Natural killer cell treated with Interleukin-12 subunit alpha and Interleukin-12 subunit beta and Interleukin-15 and Interleukin-18, amount 100 ng/mL, for 72 hours (primary cell): Measurements from ENCODE around the gene HIC1. TPM values are rescaled to one million over a fixed set of nuclear protein-coding genes. Genes with fewer than 3 reads are reported as not detected.

Source experiments
- ATAC-seq, 2 donors: fragments of 150-1000 bp; cut with Tn5 transposase in 1 of 2; sonication (Bioruptor Pico), chemical (Tn5 transposase) in 1 of 2; 2 replicates each; pipeline ENCODE4 v1.10.0; 2021
- DNase-seq: peaks from one replicate; pipeline ENCODE4 v3.0.0; 2022; ENCODE audit warnings: low spot score
- H3K27ac Mint-ChIP-seq, 2 donors: 1 replicate in 1 of 2; 2 replicates in 1 of 2; pipeline ENCODE4 v1.8.0; 2022; ENCODE audit warnings: mixed read lengths in 2 of 2, mild to moderate bottlenecking in 1 of 2, moderate library complexity in 1 of 2
- H3K27me3 Mint-ChIP-seq, 2 donors: 1 replicate in 1 of 2; 2 replicates in 1 of 2; pipeline ENCODE4 v1.8.0; 2022; ENCODE audit warnings: mixed read lengths in 2 of 2
- H3K36me3 Mint-ChIP-seq: one replicate; pipeline ENCODE4 v1.8.0; 2022; ENCODE audit warnings: mixed read lengths
- H3K4me1 Mint-ChIP-seq, 2 donors: 1 replicate in 1 of 2; 2 replicates in 1 of 2; pipeline ENCODE4 v1.8.0; 2022; ENCODE audit warnings: low read depth in 2 of 2, mixed read lengths in 2 of 2, mild to moderate bottlenecking in 1 of 2
- H3K4me3 Mint-ChIP-seq: one replicate; pipeline ENCODE4 v1.8.0; 2022; ENCODE audit warnings: mixed read lengths
- H3K9me3 Mint-ChIP-seq: 2 replicates; pipeline ENCODE4 v1.8.0; 2022; ENCODE audit warnings: mixed read lengths
- total RNA-seq, 2 donors: library from RNA; stranded (reverse); gene quantifications; one replicate each; pipeline ENCODE4 v1.2.3, GENCODE V29; 2022

HIC1 gene
- total RNA-seq, 2 donors from 2014 or later = 24.8 to 56.7 TPM

- no peaks in the 10 kb centered on the region for H3K36me3 Mint-ChIP-seq
- no peak overlapping the region for H3K27ac Mint-ChIP-seq
- DNase-seq = no peak
- ATAC-seq = no peak
- peaks cover 16 to 33% of the 10 kb centered on the region in 2 donors for H3K27me3 Mint-ChIP-seq
- no peaks in the 10 kb centered on the region for H3K9me3 Mint-ChIP-seq
- no peaks in the 10 kb centered on the region for H3K4me1 Mint-ChIP-seq
- H3K4me3 Mint-ChIP-seq = no peak overlapping the region
Observed at GRCh38 chr17:2019723-2020122, 35.2 kb upstream of the HIC1 start.

DNA sequence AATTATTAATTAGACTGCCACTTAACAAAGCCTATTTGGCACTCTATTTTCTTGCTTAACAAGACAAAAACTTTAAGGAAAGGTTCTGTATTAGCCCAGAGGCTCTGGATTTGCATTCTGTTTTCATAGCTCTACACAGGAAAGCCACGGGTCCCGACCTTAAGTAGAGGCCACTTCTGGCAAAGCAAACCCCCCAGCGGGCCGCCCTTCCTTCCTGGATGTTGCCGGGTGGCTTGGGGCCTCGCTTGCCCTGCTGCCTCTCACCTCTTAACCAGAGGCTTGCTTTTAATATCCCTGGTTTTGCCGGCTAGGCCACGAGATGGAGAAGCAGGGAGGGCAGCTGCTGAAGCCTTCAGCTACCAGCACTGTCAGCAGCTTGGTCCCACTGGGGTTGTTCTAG, 34.2 kb upstream of the HIC1 start:
- ATAC-seq (no peak), DNase-seq (no peak)
- Mint-ChIP-seq H3K4me3 (no peak overlapping the region), H3K9me3 (no peaks in the 10 kb centered on the region), H3K27ac (no peak overlapping the region), H3K4me1 (peaks cover 0 to under 1% of the 10 kb centered on the region in 2 donors), H3K36me3 (no peaks in the 10 kb centered on the region), H3K27me3 (peaks cover 15 to 25% of the 10 kb centered on the region in 2 donors)

- H3K27me3 Mint-ChIP-seq = peaks cover 28 to 33% of the 10 kb centered on the region in 2 donors
- H3K4me1 Mint-ChIP-seq = peaks cover 4 to 7% of the 10 kb centered on the region in 2 donors
- H3K4me3 Mint-ChIP-seq = no peak overlapping the region
- H3K36me3 Mint-ChIP-seq = peaks cover 4% of the 10 kb centered on the region
- ATAC-seq (no peak), DNase-seq (no peak)
- H3K9me3 Mint-ChIP-seq = no peaks in the 10 kb centered on the region
- H3K27ac Mint-ChIP-seq = no peak overlapping the region
Observed at GRCh38 chr17:2022647-2023240, 32.2 kb upstream of the HIC1 start.

- Mint-ChIP-seq H3K4me3 (no peak overlapping the region), H3K27me3 (peaks cover 23 to 33% of the 10 kb centered on the region in 2 donors), H3K27ac (no peak overlapping the region), H3K36me3 (peaks cover 4% of the 10 kb centered on the region), H3K4me1 (peaks cover 4 to 7% of the 10 kb centered on the region in 2 donors), H3K9me3 (no peaks in the 10 kb centered on the region)
- ATAC-seq = no peak
- DNase-seq = no peak
Observed at GRCh38 chr17:2023256-2023655, 31.6 kb upstream of the HIC1 start.

GRCh38 chr17:2023692-2024571, 31.0 kb upstream of the HIC1 start:
- no peaks in the 10 kb centered on the region for H3K9me3 Mint-ChIP-seq
- peak overlapping the region; percentile 48 for H3K4me3 Mint-ChIP-seq
- H3K27ac Mint-ChIP-seq = no peak overlapping the region
- H3K36me3 Mint-ChIP-seq = peaks cover 4% of the 10 kb centered on the region
- no peak for DNase-seq
- peaks cover 21 to 29% of the 10 kb centered on the region in 2 donors for H3K27me3 Mint-ChIP-seq
- H3K4me1 Mint-ChIP-seq = peaks cover 4 to 7% of the 10 kb centered on the region in 2 donors
- no peak for ATAC-seq

- Mint-ChIP-seq H3K27me3 (peaks cover 15 to 21% of the 10 kb centered on the region in 2 donors), H3K4me1 (peaks cover 4 to 7% of the 10 kb centered on the region in 2 donors)
- DNase-seq = no peak
Observed at GRCh38 chr17:2024572-2025219, 30.2 kb upstream of the HIC1 start.

GRCh38 chr17:2025220-2025621, 29.7 kb upstream of the HIC1 start, which contains the start of gene RTN4RL1:
Gene RTN4RL1 (minus strand): TSS chr17:2025334. CDS start chr17:2024865, 469 bp downstream.
- H3K4me3 Mint-ChIP-seq = peak within 1 kb of the TSS; percentile 67
- peaks cover 4 to 7% of the 10 kb centered on the region in 2 donors for H3K4me1 Mint-ChIP-seq
- DNase-seq = peak; percentile 68
- peak in 1 of 2 donors; percentile 17 for ATAC-seq
- H3K27me3 Mint-ChIP-seq = peaks cover 15 to 16% of the 10 kb centered on the region in 2 donors
- no peaks in the 10 kb centered on the region for H3K9me3 Mint-ChIP-seq
- no peak within 1 kb of the TSS for H3K27ac Mint-ChIP-seq
- H3K36me3 Mint-ChIP-seq = peaks cover 4% of the 10 kb centered on the region

More at GRCh38 chr17:2024572-2025219, 30.2 kb upstream of the HIC1 start:
- Mint-ChIP-seq H3K9me3 (no peaks in the 10 kb centered on the region), H3K36me3 (peaks cover 4% of the 10 kb centered on the region), H3K27ac (no peak overlapping the region), H3K4me3 (no peak overlapping the region)
- no peak for ATAC-seq

DNA sequence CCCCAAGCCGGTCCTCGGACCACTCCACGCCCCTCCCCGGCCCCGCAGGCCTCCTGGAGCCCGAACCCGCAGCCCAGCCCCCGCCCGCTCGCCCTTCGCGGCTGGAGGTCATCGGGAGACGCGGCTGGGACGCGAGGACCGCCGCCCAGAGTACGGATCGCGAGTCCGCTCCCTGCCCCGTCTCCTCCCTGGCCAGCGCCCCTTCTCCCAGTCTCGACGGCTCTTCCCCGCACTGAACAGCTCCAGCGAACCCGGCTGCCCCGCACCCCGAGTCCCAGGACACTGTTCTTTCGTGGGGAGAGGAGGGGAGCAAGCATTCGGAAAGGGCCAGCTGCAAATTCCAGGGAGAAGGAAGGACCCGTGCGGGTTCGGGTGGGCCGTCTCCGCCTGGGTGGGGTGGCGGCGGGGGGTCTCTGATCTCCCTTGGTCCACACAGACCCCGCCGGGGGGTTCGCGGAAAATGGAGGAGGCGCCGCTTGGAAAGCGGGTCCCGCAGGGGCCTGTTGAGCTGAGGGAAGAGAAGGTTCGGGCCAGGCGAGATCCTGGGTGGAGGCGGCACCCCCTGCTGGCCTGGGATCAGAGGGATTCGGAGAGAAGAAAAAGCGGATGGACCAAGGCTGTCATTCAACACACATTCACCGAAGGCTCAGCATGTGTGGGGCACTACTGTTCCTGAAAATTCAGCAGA, 29.1 kb upstream of the HIC1 start:
- Mint-ChIP-seq H3K4me3 (peak overlapping the region; percentile 67), H3K27ac (no peak overlapping the region), H3K36me3 (peaks cover 4% of the 10 kb centered on the region), H3K9me3 (no peaks in the 10 kb centered on the region), H3K4me1 (peaks cover 6 to 11% of the 10 kb centered on the region in 2 donors), H3K27me3 (peaks cover 13 to 15% of the 10 kb centered on the region in 2 donors)
- ATAC-seq (no peak), DNase-seq (no peak)

GRCh38 chr17:2027528-2028233, 27.2 kb upstream of the HIC1 start:
- ATAC-seq (no peak), DNase-seq (no peak)
- Mint-ChIP-seq H3K4me3 (no peak overlapping the region), H3K36me3 (peaks cover 4% of the 10 kb centered on the region), H3K9me3 (no peaks in the 10 kb centered on the region), H3K27ac (no peak overlapping the region), H3K27me3 (peaks cover 11 to 15% of the 10 kb centered on the region in 2 donors), H3K4me1 (peaks cover 9 to 14% of the 10 kb centered on the region in 2 donors)

DNA sequence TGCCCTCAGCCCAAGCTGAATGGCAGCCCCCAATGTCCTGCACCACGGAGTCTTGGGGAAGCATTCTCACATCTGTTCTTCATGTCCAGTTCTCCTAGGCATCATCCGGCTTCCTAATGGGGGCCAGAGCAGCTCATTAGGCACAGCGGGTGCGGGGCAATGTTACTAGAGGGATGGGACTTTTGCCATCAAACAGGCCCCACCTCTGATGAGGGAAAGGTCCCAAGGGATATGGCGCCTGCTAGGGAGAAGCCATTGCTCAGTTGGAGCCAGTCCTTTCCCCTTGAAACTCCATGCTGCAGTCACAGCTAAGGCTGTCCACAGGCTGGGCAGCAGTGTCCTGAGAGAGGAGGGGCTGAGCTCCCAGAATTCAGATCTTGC, 26.7 kb upstream of the HIC1 start:
- no peak overlapping the region for H3K4me3 Mint-ChIP-seq
- peaks cover 8 to 15% of the 10 kb centered on the region in 2 donors for H3K27me3 Mint-ChIP-seq
- H3K27ac Mint-ChIP-seq = no peak overlapping the region

GRCh38 chr17:2028737-2029136, 26.2 kb upstream of the HIC1 start:
- Mint-ChIP-seq H3K4me3 (peak overlapping the region; percentile 10), H3K27ac (no peak overlapping the region), H3K36me3 (peaks cover 4% of the 10 kb centered on the region)

More for the DNA sequence above, 26.7 kb upstream of the HIC1 start:
- peaks cover 9 to 14% of the 10 kb centered on the region in 2 donors for H3K4me1 Mint-ChIP-seq
- H3K9me3 Mint-ChIP-seq = no peaks in the 10 kb centered on the region
- DNase-seq (no peak), ATAC-seq (no peak)
- peaks cover 4% of the 10 kb centered on the region for H3K36me3 Mint-ChIP-seq

DNA sequence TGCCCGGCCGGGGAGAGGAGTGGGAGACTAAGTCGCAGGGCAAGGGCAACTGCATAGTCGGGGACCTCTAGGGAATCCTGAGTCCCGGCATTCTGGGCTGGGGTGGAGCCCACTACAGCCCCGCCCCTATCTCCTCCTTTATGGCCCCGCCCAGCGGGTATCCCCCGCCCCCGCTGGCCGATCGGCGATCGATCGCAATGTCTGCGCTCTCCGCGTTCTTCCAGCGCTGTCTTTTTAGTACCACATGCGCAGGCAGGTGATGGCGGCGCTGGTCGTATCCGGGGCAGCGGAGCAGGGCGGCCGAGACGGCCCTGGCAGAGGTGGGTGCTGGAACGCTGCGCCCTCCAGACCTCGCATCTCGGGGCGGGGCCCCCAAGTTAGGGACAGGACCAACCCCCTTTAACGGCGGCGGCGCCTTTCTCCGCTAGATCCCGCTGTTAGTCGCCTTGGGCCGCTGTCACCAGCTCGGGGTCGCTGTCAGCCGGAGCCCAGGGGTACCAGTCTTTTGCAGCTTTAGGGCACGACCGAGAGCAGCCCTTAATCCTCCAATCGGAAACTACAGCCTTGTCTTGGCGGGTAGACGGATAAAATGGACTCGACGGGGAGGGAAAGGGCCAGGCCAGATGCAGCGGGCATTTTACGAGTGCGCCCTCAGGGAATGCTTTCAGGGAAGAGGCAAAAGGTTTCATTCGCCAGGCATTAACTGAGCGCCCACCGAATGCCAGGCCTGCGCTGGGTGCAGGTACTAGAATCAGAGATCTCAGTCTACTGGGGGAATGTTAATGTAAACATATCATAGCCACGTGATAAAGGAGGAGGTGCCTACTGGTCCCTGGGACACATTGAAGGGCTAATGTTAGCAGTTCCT, 24.8 kb upstream of the HIC1 start, which contains the start of gene DPH1:
DPH1 (plus strand) TSS at position 243 of the 868 bp plus-strand sequence; CDS start at position 260, 17 bp downstream.
- H3K4me1 Mint-ChIP-seq = peaks cover 9 to 14% of the 10 kb centered on the region in 2 donors
- peak within 1 kb of the TSS; percentile 61 to 84 for H3K27ac Mint-ChIP-seq
- H3K27me3 Mint-ChIP-seq = peaks cover 8 to 15% of the 10 kb centered on the region in 2 donors
- H3K9me3 Mint-ChIP-seq = no peaks in the 10 kb centered on the region
- H3K36me3 Mint-ChIP-seq = peaks cover 4% of the 10 kb centered on the region
- ATAC-seq (peak; percentile 91 to 93), DNase-seq (peak; percentile 89)
- peak within 1 kb of the TSS; percentile 94 for H3K4me3 Mint-ChIP-seq

More at GRCh38 chr17:2028737-2029136, 26.2 kb upstream of the HIC1 start:
- no peak for ATAC-seq
- no peak for DNase-seq
- peaks cover 9 to 14% of the 10 kb centered on the region in 2 donors for H3K4me1 Mint-ChIP-seq
- peaks cover 8 to 15% of the 10 kb centered on the region in 2 donors for H3K27me3 Mint-ChIP-seq
- H3K9me3 Mint-ChIP-seq = no peaks in the 10 kb centered on the region
